Head of caudate nucleus (tissue), 42 donors: ENCODE results near the gene B3GNT9.
A peak's percentile ranks its signal among the peaks of the same experiment; 100 is the strongest.
"Not testable (repeated sequence)": the region's sequence is repeated elsewhere in the genome, so short reads cannot be mapped to it uniquely, and the experiment has no call there.

Experiments used
- DNase-seq, 42 donors: peaks; one replicate each; pipeline versions ENCODE4 v3.0.0 to v3.0.0-alpha.2; 2020 to 2021; ENCODE audit warnings: mixed read lengths in 7 of 42
- intact Hi-C: fragments of 100-400 bp; cut with DNase I; formaldehyde crosslinking; loops from one replicate; pipeline ENCODE4 v1.15.0; 2022

B3GNT9 gene

GRCh38 chr16:67142342-67142741, 8.5 kb downstream of the B3GNT9 start:
- intact Hi-C loops, result no loop called here

GRCh38 chr16:67141391-67141790, 9.4 kb downstream of the B3GNT9 start:
- intact Hi-C loops, result no loop called here
- DNase-seq, result no peak

More at GRCh38 chr16:67142342-67142741, 8.5 kb downstream of the B3GNT9 start:
- no peak for DNase-seq

GRCh38 chr16:67137605-67138004, 13.2 kb downstream of the B3GNT9 start:
- intact Hi-C loops, result no loop called here
- no peak for DNase-seq

GRCh38 chr16:67129422-67129821, 21.4 kb downstream of the B3GNT9 start:
- DNase-seq, result peak in 14 of 42 donors; percentile 14 to 61 (median 36)
- intact Hi-C loops, result no loop called here

- DNase-seq, result peak in 1 of 42 donors; percentile 13
- intact Hi-C loops, result no loop called here
These were observed 21.9 kb downstream of the B3GNT9 start for GRCh38 chr16:67128887-67129286.

- no peak for DNase-seq
- intact Hi-C loops, result no loop called here
These were observed 22.4 kb downstream of the B3GNT9 start for GRCh38 chr16:67128417-67128816.

GRCh38 chr16:67122799-67123198, 28.0 kb downstream of the B3GNT9 start:
- DNase-seq, result peak in 1 of 42 donors; percentile 7
- intact Hi-C loops, result not testable (repeated sequence)

- no peak for DNase-seq
- intact Hi-C loops, result no loop called here
These were observed 30.8 kb downstream of the B3GNT9 start for GRCh38 chr16:67120025-67120424.

GRCh38 chr16:67117716-67118115, 33.1 kb downstream of the B3GNT9 start:
- intact Hi-C loops, result no loop called here
- no peak for DNase-seq

GRCh38 chr16:67116388-67117311, 34.1 kb downstream of the B3GNT9 start:
- intact Hi-C loops, result no loop called here
- DNase-seq, result peak in 7 of 42 donors; percentile 13 to 46 (median 28)

- DNase-seq, result no peak
These were observed 35.2 kb downstream of the B3GNT9 start for GRCh38 chr16:67115639-67116038.

GRCh38 chr16:67114793-67115192, 36.0 kb downstream of the B3GNT9 start:
- no peak for DNase-seq
- intact Hi-C loops, result no loop called here

More at GRCh38 chr16:67115639-67116038, 35.2 kb downstream of the B3GNT9 start:
- intact Hi-C loops, result no loop called here

- intact Hi-C loops, result no loop called here
- DNase-seq, result no peak
These were observed 38.0 kb downstream of the B3GNT9 start for GRCh38 chr16:67112591-67113399.

- no peak for DNase-seq
- intact Hi-C loops, result no loop called here
These were observed 38.8 kb downstream of the B3GNT9 start for GRCh38 chr16:67111951-67112444.

- intact Hi-C loops, result loop anchor here (2.0 to 10.0 kb wide), 2 partner anchors 45 to 81 kb away; partner anchors contain the start of genes B3GNT9, CBFB, FBXL8 and TRADD
- DNase-seq, result peak; percentile 88 to 99 (median 97)
These were observed 41.2 kb downstream of the B3GNT9 start, which contains the start of gene PHAF1 for GRCh38 chr16:67109407-67110135. Gene PHAF1 (plus strand): TSS chr16:67109941. CDS start chr16:67110176, 235 bp downstream.

GRCh38 chr16:67108931-67109406, 41.8 kb downstream of the B3GNT9 start:
- intact Hi-C loops, result loop anchor here (2.0 to 10.0 kb wide), 2 partner anchors 46 to 80 kb away; partner anchors contain the start of genes B3GNT9, CBFB, FBXL8 and TRADD
- peak in 3 of 42 donors; percentile 4 to 22 (median 5) for DNase-seq

- intact Hi-C loops, result loop anchor here (2.0 to 10.0 kb wide), 2 partner anchors 46 to 80 kb away; partner anchors contain the start of genes B3GNT9, CBFB, FBXL8 and TRADD
- no peak for DNase-seq
These were observed 42.3 kb downstream of the B3GNT9 start for GRCh38 chr16:67108489-67108888.

- DNase-seq, result no peak
- intact Hi-C loops, result loop anchor here (10.0 kb wide), 1 partner anchor 49 kb away; the partner anchor contains the start of genes B3GNT9, FBXL8 and TRADD
These were observed 44.9 kb downstream of the B3GNT9 start for GRCh38 chr16:67105881-67106280.
